NOMO-1 (cell line): Measurements from ENCODE around the gene HOXB9.

Experiments used
- DNase-seq, 2 experiments: peaks; one replicate each; lab custom pipeline; 2025; ENCODE audit not compliant: unreplicated experiment in 2 of 2; lab: John Stamatoyannopoulos, UW

The HOXB9 gene

DNA sequence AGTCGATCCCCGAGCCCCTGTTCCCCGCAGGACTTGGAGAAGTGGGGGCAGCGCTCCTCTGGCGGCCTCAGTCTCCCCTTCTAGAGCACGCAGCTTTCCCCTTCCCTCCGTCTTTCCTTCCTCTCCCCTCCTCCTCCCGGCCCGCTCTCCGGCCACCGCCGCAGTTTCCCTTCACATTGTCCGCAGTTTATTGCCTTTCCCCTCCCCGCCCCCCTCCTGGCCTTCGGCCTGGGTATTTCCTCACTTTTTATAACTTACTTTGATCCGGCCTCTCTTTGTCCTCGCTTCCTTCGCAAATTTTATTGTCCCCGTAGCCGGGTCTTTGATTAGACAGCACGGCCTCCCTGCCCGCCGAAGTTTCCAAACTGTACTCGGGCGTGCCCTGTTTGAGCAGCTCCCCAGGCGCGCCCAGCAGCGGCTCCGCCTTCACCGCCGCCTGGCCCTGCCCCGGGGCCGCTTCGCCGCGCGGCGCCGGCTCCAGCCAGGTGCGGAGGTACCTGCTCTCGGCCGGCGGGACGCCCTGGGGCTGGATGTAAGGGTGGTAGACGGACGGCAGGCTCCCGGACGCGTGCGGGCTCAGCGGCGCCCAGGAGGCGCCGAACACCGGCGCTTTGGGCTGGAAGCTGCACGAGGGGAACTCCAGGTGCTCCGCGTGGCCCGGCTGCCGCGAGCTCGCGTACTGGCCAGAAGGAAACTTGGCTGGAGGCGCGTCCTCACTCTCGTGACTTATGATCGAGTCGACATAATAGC is 488 bp downstream of the HOXB9 start:
- DNase-seq, result peak in 1 of 2 experiments; percentile 36

DNA sequence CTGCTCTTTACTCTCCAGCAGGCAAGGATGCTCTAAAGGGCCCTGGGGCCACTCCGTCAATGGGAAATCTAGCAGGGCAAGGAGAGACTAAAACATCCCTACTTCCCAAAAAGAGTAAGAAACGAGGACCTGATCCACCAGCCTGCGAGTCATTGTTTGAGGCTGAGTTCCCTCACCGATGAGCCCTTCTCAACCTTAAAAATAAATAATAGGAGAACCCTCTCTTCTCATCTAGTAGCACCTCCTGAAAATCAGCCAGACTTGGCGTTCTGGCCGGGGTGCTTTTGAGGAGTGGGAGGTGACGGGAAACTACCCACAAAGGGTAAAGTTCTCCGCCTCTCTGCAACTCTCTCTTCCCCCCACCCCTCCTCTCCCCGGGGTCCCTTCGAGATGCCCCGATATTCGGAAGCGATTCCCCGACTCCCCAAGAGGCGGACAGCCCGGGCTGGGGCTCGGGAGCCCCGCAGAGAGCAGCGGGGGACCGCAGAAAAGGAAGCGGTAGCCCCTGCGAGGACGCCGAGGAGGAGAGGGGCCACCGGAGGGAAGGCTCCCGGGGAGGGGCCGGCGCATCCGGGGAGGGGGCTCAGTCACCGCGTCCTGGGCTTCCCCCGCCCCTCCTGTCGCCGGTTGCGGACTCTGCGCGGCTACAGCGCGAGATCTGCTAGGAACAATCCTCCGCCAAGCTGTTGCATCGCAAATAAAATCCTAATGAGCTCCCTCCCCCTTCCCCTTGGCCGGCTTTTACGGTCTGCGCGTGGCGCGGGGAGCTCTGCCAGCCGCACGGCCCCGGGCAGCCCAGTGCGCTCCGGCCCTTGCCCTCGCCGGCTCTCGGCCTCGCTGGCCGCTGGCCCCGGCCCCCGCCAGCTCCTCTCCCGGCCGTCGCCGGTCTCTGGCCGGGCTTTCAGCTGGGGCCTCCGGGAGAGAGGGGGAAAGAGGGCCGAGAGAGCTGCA is 1.3 kb downstream of the HOXB9 start:
- DNase-seq, result no peak

DNA sequence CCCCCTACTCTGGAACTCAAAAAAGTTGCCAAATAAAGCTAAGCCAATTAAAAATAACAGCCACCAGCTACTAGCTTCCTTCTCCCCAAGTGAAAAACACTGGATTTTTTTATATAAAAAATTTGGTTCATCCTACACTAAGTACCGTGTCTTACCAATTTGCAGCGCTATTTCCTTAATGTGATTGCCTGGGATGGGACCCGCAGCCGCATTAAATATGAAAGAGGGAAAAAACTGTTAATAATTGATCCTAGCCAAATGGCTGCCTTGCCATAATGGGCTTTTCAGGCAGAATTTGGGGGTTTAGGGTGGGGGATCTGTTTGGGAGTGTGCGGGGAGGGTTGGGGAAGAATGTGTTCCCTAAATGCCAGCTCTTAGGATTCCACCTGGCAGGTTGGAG is 2.0 kb downstream of the HOXB9 start:
- no peak for DNase-seq

DNA sequence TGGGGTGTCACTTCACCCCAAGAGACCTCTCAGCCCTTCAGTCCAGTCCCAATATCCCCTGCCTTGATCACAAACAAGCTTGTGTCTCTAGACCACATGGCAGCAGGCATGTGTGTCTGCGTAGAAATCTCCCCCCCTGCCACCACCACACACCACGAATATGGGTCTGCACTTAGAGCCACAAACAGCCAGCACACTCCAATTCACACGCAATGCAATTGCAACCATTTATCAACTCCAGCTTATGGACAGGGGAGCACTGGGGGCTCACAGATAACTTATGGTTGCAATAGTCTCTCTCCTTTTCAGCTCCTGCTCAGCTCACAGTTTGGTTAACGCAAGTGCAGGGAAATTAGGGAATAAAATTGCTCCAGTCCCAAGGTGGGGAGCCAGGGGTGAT is 2.6 kb downstream of the HOXB9 start:
- DNase-seq, result no peak

DNA sequence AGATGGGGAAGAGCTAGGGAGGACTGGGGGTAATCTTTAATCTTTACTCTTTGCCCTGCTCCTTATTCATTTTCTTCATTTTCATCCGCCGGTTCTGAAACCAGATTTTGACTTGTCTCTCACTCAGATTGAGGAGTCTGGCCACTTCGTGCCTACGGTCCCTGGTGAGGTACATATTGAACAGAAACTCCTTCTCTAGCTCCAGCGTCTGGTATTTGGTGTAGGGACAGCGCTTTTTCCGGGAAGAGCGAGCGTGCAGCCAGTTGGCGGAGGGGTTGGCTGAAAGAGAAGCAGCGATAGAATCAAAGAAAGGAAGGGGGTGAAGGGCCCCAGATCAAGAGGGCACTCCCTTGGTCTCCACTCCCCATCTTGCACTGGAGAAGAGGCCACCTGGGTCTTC is 3.3 kb downstream of the HOXB9 start:
- no peak for DNase-seq

DNA sequence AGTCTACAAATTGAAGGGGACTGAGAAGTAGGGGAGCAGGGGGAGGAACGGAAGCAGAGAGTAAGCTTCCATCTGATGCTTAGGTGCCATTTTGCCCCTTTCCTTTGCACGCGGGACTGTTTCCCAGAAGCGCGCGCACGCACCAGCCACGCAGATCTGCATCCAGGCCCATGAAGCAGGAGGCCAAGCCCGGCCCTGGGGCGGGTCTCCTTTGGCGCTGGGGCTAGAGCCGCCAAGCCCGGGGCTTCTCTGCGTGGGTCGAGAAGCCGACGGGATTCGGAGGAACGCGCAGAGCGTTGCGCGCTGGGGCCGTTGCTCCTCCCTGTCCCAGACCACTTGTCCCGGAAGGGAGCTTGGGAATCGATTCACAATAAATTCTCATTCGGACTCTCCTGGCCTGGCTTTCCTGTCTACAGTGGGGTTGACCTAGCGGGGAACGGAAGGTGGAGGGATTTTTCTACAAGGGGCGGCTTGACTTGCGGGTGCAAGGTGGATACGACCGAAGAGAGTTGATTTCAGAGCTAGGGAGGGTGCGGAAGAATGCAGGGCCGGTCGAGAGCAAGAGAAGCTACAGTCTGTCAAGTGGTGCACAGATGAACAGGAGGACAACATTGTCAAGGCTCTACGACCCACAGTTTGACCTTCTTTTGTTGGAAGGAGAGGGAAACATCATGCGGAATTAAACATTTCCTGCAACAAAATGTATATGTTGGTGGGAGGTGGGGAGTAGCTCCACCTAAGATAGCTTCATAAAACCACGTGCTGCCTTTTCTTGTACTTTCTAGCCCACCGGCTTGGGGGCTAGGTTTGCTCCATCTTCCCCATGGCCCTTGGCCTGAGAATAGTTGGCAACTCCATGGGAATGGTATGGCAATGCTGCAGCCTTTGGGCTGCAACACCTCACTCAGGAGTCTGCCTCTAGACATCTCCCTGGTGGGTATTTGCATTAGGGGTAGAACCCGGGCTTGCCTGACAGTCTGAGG is 4.5 kb downstream of the HOXB9 start:
- no peak for DNase-seq

DNA sequence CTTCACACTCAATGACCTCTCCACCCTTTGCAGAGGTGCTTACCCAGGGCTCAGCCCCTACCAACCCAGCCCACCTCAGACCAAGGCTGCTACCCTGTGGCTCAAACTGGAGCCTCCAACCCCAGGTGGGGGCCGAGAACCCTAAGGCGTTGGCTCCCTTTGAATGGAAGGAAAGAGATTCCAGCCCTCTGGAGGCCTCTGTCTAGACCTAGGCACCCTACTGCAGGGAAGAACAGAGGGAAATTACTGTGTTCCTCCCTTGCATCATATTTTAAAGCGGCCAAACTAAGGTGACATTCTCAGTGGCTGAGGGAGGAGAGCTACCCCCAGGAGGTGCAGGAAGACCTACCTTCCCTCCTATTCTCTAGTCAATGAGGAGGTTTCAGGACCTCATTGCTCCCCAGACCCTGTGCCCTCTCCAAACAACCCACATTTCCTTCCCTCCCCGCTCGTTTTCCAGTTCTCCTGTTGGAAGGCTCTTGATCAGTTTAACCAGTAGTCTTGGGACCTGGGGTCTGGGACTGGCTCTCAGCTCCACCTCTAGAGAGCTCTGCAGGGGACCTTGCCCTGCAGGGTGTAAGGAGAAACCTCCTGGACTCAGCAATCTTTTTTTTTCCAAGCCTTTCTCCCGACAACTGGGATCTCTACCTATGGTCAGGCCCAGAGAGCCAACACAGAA is 5.6 kb downstream of the HOXB9 start:
- DNase-seq, result no peak

DNA sequence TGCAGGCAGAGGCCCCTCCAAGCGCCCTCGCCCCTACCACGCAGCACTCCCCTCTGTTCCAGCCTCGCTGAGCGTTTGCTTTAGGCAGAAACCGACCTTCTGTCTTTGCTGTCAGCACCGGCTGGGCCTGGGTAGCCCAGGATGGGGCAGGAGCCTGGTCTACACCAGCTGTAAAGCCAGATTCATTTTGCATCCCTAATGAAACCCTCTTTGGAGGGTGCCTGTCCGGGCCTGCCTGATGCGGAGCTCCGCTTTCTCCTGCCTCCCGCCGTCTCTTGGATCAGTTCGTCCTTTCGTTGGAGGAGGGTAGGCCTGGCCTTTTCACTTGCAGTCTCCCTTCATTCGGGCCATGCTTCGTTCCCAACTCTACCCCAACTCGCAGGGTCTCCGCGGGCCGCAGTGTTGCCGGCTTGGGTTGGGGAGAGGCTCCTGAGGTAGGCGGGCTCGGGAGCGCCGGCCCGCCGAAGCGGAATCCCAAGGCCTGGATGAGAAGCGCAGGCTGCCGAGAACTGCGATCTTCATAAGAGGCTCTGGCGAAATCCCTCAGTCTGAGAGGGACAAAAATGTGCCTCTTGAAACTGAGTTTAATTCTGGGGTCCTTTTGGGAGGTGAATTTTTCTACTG is 6.2 kb downstream of the HOXB9 start:
- DNase-seq, result no peak

DNA sequence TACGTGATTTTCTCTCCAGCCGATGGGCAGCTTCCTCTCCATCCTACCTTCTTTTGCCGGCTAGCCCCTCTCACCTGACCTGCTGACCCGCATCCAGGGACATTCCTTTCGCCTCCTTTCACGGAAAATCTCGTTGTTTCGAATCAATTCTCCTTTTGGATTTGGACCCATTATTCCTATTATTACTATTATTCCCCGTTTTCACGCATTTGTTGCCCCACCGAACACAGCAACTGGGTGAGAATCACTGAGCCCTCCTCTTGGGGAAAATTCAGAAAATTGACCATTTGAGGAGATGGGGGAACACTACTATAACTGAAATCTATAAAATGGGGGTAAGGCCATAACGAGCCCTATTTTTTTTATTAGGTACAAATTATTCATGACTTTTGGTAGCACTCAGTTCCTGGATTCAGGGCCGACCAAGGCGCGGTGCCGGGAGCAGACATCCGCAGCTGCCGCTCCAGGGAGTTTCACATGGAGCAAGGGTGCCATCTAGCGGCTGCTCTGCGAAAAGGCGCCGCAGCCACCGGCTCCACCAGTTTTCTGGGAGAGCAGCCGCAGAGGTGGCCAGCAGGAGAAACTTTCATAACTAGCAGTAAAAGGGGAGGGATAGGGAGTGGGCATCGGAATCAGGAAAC is 7.8 kb downstream of the HOXB9 start:
- peak; percentile 51 to 68 for DNase-seq

DNA sequence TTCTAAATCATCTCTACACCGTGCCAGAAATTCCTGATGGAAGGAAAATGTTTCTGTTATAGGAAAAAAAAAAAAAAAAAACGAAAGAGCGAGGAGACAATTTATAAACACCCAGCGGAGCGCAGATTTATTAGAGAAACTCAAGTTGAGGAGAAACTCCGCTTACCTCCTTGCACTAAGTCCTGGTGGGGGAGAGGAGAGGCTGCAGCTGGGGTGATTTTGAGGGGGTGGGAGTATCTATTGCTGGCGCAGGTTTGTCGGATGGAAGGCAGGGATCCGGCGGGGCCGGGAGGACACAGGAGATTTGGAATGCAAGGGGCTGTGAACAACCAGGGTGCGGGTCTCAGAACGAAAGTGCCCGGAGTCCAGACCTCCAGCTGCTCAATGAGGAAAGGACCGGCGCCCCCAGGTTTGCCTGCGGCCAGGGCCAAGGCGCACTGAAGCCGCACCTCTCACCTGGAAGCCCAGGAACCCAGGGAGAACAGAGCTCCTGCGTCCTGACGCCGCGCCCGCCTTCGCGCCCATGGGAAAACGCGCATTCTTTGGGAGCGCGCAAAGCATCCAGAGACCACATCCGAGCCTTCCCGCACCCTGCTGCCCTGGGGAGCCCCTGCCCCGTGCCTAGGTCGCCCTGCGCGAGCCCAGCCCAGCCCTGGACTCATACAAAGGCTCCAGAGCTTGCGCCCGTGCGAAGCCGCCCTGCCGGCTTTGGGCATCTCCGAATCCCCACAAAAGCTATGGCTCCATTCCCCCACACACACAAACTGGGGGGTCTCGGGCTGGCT is 8.5 kb downstream of the HOXB9 start:
- DNase-seq, result no peak

DNA sequence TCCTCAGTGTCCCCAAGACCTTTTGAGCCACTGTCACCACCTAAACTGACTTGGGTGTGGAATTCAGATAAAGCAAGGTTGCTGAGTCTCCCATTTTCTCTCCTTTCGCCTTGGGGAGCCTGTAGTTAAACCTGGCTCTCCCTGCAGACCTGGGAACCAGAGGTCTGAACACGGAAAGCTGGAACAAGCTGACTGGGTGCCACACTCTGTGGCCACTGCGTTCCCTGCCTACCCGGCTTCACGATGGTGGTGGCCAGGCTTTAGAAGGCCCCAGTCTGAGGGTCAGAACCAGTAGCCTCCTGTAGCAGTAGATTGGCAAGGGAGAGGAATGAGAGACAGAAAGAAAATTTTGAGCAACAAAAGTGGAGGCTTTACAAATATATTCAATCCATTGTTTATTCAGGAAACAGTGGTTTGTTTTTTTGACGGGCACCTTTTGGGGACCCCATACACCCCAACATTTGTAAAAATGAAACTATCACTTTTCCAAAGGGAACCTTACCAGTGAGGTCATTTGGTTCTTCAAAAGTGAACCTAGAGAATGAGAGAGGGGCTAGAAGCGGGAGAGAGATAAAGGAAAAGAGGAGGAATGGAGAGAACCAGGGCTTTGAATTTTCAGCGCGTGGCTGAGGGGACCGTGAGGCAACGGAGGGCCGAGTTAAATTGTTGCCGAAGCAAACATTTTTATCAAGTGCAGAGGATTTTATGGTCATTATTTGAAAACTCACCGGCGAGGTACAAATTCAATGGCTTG is 9.3 kb downstream of the HOXB9 start:
- DNase-seq, result no peak

DNA sequence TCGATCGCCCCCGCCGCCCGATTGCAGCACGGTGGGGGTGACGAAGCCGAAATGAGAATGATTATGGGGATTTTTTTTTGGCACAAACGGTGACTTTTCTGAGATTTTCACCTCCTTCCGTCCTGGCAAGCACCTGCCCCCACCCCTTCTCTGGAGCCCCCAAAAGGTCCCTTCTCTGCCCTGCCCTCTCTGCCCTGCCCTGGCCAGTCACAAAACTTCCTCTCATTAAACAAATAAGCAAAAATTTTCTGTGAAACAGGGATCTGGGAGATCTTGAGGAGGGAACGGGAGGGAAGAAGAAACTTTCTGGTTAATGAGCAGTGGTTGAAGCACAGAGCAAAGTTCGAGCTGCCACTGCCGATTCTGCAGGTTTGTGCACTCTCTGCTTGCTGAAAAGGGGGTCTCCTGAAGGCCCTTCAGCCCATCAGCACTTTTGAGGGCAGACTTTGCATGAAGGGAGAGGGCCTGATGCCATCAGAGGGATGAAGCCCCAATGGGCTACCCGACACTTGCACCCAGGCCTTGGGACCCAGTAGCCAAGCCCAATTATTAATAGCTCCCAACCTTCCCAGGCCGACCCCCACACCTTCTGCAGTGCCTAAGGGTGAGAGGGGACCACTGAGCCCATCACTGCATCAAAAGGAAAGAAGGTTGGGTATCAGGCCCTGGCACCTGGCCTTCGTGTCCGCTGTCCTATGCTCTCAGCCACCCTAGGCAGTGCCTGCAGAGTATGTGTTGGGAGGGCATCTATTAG is 10.0 kb downstream of the HOXB9 start:
- DNase-seq, result no peak

DNA sequence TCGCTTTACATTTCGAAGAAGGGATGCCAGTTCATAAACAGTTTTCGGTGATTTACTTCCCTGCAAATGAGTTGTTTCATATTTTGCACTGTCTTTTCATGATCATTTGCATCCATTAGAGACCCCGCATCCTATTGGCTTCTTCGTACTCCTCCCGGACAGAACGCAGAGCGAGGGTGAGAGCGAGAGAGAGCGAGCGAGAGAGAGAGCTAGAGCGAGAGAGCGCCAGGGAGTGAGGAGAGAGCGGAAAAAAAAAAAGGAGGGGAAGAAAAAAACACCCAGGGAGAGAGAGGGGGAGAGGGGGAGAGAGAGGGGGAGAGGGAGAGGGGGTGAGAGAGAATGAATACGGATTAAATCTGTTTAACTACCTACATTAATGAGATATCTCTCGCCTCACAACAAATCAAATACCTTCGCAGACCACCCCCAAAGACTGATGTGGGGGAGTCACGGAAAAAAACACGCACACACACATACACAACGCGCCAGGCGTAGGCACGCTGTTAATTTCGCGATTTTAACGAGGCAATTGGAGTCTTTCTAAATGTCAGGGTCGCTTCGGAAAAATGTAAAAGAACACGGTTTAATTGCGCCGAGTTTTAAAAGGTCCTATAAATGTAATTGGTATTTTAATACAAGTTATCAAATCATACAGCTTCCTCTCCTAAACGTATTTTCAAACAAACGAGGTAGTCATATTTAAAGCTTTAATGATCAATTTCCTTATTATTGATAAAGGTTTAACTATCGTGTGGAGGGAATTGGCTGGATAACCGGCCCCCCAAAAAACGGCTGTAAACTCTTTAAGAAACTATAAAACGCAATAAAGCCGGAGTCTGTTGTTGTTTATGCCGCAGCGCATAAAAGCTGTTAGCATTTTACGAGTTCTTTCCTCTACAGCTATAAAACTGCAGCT is 10.9 kb downstream of the HOXB9 start, which contains the start of gene HOXB8:
Gene HOXB8, minus strand, starts transcription at position 246 of the 916 bp plus-strand sequence. CDS start 588 bp downstream, outside the sequence.
- DNase-seq, result no peak

DNA sequence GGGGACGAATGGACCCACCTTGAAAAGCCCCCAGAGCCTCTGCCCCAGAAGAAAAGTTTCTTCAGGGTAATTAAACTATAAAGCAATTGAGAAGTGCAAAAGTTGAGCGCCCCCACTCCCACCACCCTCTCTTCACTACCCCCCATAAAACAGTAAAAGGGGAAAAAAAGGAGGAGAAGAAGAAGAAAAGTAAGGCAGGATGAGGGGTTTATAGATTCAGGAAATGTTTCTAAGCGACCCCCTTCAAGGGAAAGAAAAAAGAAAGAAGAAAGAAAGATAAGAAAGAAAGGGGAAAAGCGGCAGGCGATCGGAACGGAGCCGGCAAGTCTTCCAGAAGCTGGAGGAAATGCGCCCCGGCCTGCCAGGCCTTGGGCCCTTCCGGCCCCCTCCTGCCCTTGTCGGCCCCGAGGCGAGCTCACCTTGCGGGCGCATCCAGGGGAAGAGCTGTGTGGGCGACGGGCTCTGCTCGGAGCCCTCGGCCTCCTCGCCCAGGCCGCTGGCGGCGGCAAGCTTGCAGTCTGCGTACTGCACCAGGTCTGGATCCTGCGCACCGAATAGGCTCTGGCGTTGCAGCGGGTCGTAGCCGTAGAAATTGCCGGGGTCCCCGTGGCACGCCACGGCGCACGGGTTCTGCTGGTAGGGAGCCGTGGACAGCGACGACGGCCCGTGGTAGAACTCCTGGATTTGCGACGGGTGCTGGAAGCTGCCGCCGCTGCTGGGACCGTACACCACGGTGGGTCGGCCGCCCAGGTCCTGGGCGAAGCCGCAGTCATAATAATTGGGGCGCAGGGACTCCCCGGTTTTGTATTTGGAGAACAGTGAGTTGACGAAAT is 12.1 kb downstream of the HOXB9 start:
- no peak for DNase-seq
